HEK293 (cell line): ENCODE data around the gene SYT13.

Experiments
- CTCF ChIP-seq: fragments of 450-650 bp; formaldehyde crosslinking; IDR thresholded peaks from 2 replicates; pipeline ENCODE4 v1.5.1; 2016; ENCODE audit warnings: missing biosample characterization, missing genetic modification characterization
- EGR2 ChIP-seq: fragments of 450-650 bp; formaldehyde crosslinking; IDR thresholded peaks from 2 replicates; pipeline ENCODE4 v1.5.1; 2016; ENCODE audit warnings: low read depth, missing biosample characterization, missing genetic modification characterization
- KLF1 ChIP-seq: fragments of 450-650 bp; formaldehyde crosslinking; IDR thresholded peaks from 2 replicates; pipeline ENCODE4 v1.5.1; 2016; ENCODE audit warnings: missing biosample characterization, missing genetic modification characterization
- MEIS1 ChIP-seq: sonication (generic); formaldehyde crosslinking; IDR thresholded peaks from 2 replicates; pipeline ENCODE4 v1.8.1; 2022; ENCODE audit warnings: missing genetic modification reagents, mild to moderate bottlenecking, borderline replicate concordance
- PRDM4 ChIP-seq: fragments of 450-650 bp; formaldehyde crosslinking; IDR thresholded peaks from 2 replicates; pipeline ENCODE4 v1.5.1; 2017; ENCODE audit warnings: missing biosample characterization, missing genetic modification characterization
- WT1 ChIP-seq: fragments of 450-650 bp; formaldehyde crosslinking; IDR thresholded peaks from 2 replicates; pipeline ENCODE4 v1.5.1; 2016; ENCODE audit warnings: missing biosample characterization, missing genetic modification characterization
- YY1 ChIP-seq: fragments of 450-650 bp; formaldehyde crosslinking; IDR thresholded peaks from 2 replicates; pipeline ENCODE4 v1.5.1; 2018; ENCODE audit warnings: missing biosample characterization, missing genetic modification characterization
- ZBTB17 ChIP-seq: fragments of 450-650 bp; formaldehyde crosslinking; IDR thresholded peaks from 2 replicates; pipeline ENCODE4 v1.5.1; 2016; ENCODE audit warnings: missing biosample characterization, missing genetic modification characterization
- ZFP41 ChIP-seq: fragments of 450-650 bp; formaldehyde crosslinking; IDR thresholded peaks from 2 replicates; pipeline ENCODE4 v1.5.1; 2016; ENCODE audit warnings: missing biosample characterization, missing genetic modification characterization, borderline replicate concordance
- ZNF433 ChIP-seq: fragments of 450-650 bp; formaldehyde crosslinking; IDR thresholded peaks from 2 replicates; pipeline ENCODE4 v1.5.1; 2016; ENCODE audit warnings: missing biosample characterization, missing genetic modification characterization, low read depth
- ZNF544 ChIP-seq: fragments of 450-650 bp; formaldehyde crosslinking; IDR thresholded peaks from 2 replicates; pipeline ENCODE4 v1.5.0; 2017; ENCODE audit warnings: missing biosample characterization, missing genetic modification characterization

- no peak for TF ChIP-seq ZNF544 (tag by site-specific recombination)
- TF ChIP-seq YY1: no peak
- TF ChIP-seq WT1 (tag by site-specific recombination): no peak
- TF ChIP-seq KLF1 (tag by site-specific recombination): no peak
- TF ChIP-seq CTCF (tag by site-specific recombination): no peak
- TF ChIP-seq ZBTB17 (tag by site-specific recombination): no peak
- no peak for TF ChIP-seq MEIS1 (CRISPR knock-in tag)
- no peak for TF ChIP-seq EGR2 (tag by site-specific recombination)
- no peak for TF ChIP-seq ZFP41 (tag by site-specific recombination)
- TF ChIP-seq PRDM4 (tag by site-specific recombination): no peak
- no peak for TF ChIP-seq ZNF433 (tag by site-specific recombination)
Measured at GRCh38 chr11:45275828-45276227, 10.3 kb downstream of the SYT13 start.
